HG03432 (cell line): ENCODE data around the gene MYL6.
"Not testable (repeated sequence)": the region's sequence is repeated elsewhere in the genome, so short reads cannot be mapped to it uniquely, and the experiment has no call there.

Source experiments
- ATAC-seq: cut with Tn5 transposase; IDR thresholded peaks from one replicate; pipeline ENCODE4 v1.9.1; 2021; ENCODE audit warnings: mild to moderate bottlenecking, moderate library complexity; ENCODE audit not compliant: unreplicated experiment

Gene MYL6

DNA sequence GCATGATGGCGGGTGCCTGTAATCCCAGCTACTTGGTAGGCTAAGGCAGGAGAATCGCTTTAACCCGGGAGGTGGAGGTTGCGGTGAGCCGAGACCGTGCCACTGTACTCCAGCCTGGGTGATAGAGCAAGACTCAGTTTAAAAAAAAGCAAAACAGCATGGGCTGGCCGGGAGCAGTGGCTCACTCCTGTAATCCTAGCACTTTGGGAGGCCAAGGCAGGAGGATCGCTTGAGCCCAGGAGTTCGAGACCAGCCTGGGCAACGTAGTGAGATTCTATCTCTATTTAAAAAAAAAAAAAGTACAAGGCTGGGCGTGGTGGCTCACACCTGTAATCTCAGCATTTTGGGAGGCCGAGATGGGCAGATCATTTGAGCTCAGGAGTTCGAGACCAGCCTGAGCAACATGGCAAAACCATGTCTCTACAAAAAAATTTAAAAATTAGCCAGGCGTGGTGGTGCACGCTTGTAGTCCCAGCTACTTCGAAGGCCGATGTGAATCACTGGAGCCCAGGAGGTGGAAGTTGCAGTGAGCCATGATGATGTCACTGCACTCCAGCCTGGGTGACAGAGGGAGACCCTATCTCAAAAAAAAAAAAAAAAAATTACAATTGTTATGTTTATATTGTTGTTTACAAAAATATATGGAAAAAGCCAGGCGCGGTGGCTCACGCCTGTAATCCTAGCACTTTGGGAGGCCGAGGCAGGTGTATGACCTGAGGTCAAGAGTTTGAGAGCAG lies 1.5 kb upstream of the MYL6 start:
- not testable (repeated sequence) for ATAC-seq

GRCh38 chr12:56157201-56158028 lies 744 bp upstream of the MYL6 start:
- ATAC-seq: peak; percentile 32

- no peak for ATAC-seq
Measured at GRCh38 chr12:56158926-56159461, 835 bp downstream of the MYL6 start.

DNA sequence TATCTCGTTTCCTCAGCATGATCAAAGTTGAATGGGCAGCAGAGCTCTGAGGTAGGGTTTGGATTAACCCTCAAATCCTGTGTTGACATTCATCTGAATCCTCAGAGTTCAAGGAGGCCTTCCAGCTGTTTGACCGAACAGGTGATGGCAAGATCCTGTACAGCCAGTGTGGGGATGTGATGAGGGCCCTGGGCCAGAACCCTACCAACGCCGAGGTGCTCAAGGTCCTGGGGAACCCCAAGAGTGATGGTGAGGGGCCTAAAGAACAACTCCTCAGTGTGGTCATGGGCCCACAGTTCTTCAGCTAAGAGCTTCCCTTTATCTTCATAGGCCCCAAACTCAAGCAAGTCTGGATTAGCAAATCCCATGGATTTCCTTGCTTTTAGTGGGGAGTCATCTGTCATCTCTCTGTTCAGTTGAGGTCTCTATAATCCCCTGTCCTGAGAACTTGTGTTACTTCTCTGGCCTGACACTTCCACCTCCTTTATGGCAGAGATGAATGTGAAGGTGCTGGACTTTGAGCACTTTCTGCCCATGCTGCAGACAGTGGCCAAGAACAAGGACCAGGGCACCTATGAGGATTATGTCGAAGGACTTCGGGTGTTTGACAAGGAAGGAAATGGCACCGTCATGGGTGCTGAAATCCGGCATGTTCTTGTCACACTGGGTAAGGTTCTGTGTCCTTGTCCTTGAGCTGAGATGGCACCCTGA lies 1.5 kb downstream of the MYL6 start:
- no peak for ATAC-seq

GRCh38 chr12:56160193-56160763 lies 2.1 kb downstream of the MYL6 start:
- no peak for ATAC-seq

GRCh38 chr12:56160894-56161689 lies 2.9 kb downstream of the MYL6 start:
- ATAC-seq: no peak

GRCh38 chr12:56161690-56162351 lies 3.7 kb downstream of the MYL6 start:
- no peak for ATAC-seq

- ATAC-seq: no peak
Measured at GRCh38 chr12:56162468-56163290, 4.5 kb downstream of the MYL6 start.

DNA sequence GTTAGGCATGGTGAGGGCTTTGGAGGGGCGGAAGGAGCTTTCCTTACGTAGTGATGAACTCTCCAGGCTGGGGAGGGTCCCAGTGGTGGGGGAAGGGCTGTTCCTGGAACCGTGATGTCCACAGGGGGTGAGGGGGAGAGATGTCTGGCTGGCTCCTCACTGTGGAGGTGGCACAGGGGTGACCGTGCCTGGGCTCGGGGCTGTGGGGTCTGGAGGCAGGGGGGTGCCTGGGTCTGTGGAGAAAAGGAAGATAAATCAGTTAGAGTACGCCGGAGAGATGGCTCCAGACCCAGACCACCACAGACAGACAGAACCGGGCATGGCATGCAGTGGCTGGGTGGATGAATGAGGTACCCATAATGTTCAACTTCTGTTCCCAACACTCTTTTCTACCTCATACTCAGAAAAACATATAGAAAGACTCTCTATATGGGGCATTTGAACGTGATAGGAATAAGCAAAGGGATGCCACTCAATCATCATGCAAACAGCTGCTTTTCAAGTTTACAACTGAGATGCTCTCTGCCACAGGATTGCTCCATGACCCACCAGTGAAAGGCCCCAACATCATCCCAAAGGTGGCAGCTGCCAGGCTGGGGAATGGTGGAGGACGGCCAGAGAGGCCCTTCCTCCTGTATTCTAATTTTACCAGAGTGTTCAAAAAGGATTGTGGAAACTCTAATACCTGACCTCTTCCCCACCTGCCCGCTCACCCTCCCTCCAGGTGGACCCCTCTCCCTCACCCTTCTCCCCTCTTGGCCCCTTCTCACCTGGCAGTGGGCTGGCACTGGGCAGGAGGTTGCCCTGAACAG lies 5.6 kb downstream of the MYL6 start:
- ATAC-seq: no peak

- no peak for ATAC-seq
Measured at GRCh38 chr12:56164345-56164729, 6.2 kb downstream of the MYL6 start.

DNA sequence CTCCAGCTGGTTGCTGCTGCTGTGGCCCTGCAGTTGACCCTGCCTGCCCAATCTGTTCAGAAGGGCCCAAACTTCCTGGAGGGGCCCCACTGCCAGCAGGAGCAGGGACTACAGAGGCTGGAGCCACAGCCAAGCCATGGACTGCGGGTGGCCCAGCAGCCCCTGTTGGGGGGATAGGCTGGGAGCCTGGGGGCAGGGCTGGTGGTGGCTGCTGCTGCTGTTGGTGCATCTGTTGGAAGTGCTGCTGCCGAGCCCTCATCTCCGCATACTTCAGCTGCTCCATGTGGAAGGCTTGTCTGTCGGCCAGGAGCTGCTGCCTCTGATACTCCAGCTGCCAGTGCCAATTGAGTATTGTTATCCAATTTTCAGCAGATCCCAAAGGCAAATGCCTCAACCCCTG lies 7.2 kb downstream of the MYL6 start:
- no peak for ATAC-seq

- ATAC-seq: no peak
Measured at GRCh38 chr12:56169229-56169759, 11.1 kb downstream of the MYL6 start.

GRCh38 chr12:56172839-56173238 lies 14.7 kb downstream of the MYL6 start:
- no peak for ATAC-seq

GRCh38 chr12:56178347-56178746 lies 20.2 kb downstream of the MYL6 start:
- ATAC-seq: no peak

DNA sequence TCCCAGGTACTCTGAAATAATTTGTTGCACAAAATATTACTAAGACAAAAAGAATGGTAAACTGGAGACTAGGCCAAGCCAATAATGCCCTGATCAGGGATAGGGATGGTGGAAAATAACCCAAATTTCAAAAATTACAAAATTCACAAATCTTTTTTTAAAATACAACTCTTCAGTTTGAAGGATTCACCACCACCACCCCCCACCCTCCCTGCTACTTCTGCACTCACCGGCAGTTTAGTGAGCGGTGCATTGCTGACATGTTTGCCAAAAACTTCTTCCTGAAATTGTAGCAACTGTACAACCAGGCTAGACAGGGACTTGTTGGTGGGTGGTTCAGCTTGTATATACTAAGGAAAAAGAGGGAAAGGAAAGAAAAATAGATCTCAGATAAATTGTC lies 28.8 kb downstream of the MYL6 start:
- no peak for ATAC-seq

DNA sequence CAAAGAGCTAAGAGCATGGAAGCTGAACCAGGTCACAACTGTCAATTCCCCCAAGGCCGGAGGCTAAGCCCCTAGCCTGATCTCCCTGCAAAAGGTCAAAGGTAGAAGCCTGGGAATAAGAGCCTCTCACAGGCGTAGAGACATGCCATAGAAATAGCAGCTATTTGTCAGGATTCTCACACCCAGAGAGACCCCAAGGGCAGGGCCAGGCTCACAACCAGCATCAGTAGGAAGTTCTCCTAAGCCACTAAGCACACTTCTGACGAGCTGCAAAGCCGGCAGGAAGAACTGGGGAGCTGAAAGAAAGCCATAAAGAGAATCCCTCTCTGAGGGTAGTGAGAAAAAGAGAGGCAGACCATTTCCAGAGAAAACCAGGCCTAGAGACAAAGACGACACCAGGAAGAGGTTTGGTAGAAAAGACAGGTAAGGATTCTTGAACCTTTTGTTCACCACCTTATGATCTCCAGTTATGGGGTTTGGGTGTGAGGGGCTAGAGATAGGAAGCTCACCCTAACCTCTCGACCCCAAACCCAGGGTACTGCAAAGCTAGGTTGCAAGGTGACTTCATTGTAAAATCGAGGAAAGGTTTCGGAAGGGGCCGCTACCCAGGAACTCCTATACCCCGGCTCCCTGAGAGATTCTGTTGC lies 30.1 kb downstream of the MYL6 start:
- ATAC-seq: no peak

GRCh38 chr12:56188778-56189098 lies 30.6 kb downstream of the MYL6 start:
- ATAC-seq: no peak
